Endothelial cell of umbilical vein (primary cell): ENCODE measurements around the gene CCN2. TPM values are rescaled to one million over a fixed set of nuclear protein-coding genes. Genes with fewer than 3 reads are reported as not detected.

Source experiments
- BruUV-seq: library from RNA; stranded (reverse); fragments of 400-500 nt; replicated peaks from 2 replicates; lab custom pipeline; 2021; lab: Mats Ljungman, UMichigan
- CTCF ChIA-PET: fragments of 300-600, 350-600 bp; sonication (Branson Sonifier 250); formaldehyde crosslinking; loops from one replicate; lab custom pipeline; 2021; ENCODE audit warnings: antibody characterized with exemption, inconsistent platforms; lab: Charles Lee
- POLR2A ChIA-PET: fragments of 300-600, 350-600 bp; sonication (Branson Sonifier 250); formaldehyde crosslinking; loops from one replicate; lab custom pipeline; 2021; ENCODE audit warnings: antibody characterized with exemption, inconsistent platforms; lab: Charles Lee
- DNase-seq: peaks from one replicate; pipeline ENCODE4 v3.0.0-alpha.2; 2011; ENCODE audit warnings: low read depth, low spot score
- FAIRE-seq: peaks from 2 replicates; lab custom pipeline; 2011; peaks lifted over from hg19 to GRCh38; lab: Jason Lieb, UNC
- H2AFZ ChIP-seq: 2 replicates; pipeline ENCODE4 v1.6.0; 2012; ENCODE audit warnings: low read depth, low read length, control low read depth, inconsistent platforms
- H3K27ac ChIP-seq: 2 replicates; pipeline ENCODE4 v1.5.1; 2011; ENCODE audit warnings: low read depth, mild to moderate bottlenecking, control low read depth, low read length, moderate library complexity; ENCODE audit not compliant: insufficient read depth
- H3K27me3 ChIP-seq, 2 experiments: 2 replicates each; pipeline versions ENCODE4 v1.6.0 to v1.6.1; 2011; ENCODE audit warnings: low read length in 2 of 2, mixed read lengths in 1 of 2; ENCODE audit not compliant: control insufficient read depth in 2 of 2, insufficient read depth in 2 of 2
- H3K36me3 ChIP-seq, 2 experiments: 2 replicates in 1 of 2; 3 replicates in 1 of 2; pipeline ENCODE4 v1.5.1; 2011; ENCODE audit warnings: low read length in 2 of 2, mild to moderate bottlenecking in 1 of 2, moderate library complexity in 1 of 2; ENCODE audit not compliant: control insufficient read depth in 2 of 2, insufficient read depth in 2 of 2; ENCODE audit errors: extremely low read depth in 1 of 2
- H3K4me1 ChIP-seq: 3 replicates; pipeline ENCODE4 v1.5.1; 2011; ENCODE audit warnings: mild to moderate bottlenecking, low read length; ENCODE audit not compliant: control insufficient read depth, insufficient read depth; ENCODE audit errors: extremely low read depth
- H3K4me2 ChIP-seq: 2 replicates; pipeline ENCODE4 v1.6.1; 2011; ENCODE audit warnings: low read length, control low read depth, mixed read lengths; ENCODE audit not compliant: insufficient read depth
- H3K4me3 ChIP-seq, 3 experiments: fragments of 200-600 bp in 1 of 3; sonication (generic), shearing (Covaris generic) in 1 of 3; replicated peaks in 1 of 3; 2 replicates each; pipeline ENCODE4 v1.5.1; 2011 to 2016; ENCODE audit warnings: control low read depth in 3 of 3, low read length in 3 of 3, mild to moderate bottlenecking in 2 of 3, inconsistent platforms in 1 of 3, low read depth in 1 of 3, moderate library complexity in 1 of 3; ENCODE audit not compliant: insufficient read depth in 1 of 3
- H3K79me2 ChIP-seq: 2 replicates; pipeline ENCODE4 v1.6.0; 2012; ENCODE audit warnings: low read length, inconsistent platforms; ENCODE audit not compliant: control insufficient read depth, insufficient read depth
- H3K9ac ChIP-seq: replicated peaks from 2 replicates; pipeline ENCODE3; 2011; ENCODE audit warnings: low read length, control low read depth; ENCODE audit not compliant: insufficient read depth; ENCODE audit errors: extremely low read depth
- H3K9me1 ChIP-seq: replicated peaks from 3 replicates; pipeline ENCODE4 v1.6.0; 2011; ENCODE audit warnings: mild to moderate bottlenecking, low read length; ENCODE audit not compliant: control insufficient read depth, insufficient read depth; ENCODE audit errors: extremely low read depth
- H3K9me3 ChIP-seq: replicated peaks from 2 replicates; pipeline ENCODE4 v1.5.1; 2012; ENCODE audit warnings: low read length, inconsistent platforms; ENCODE audit not compliant: control insufficient read depth, insufficient read depth
- H4K20me1 ChIP-seq: replicated peaks from 2 replicates; pipeline ENCODE3; 2011; ENCODE audit warnings: mild to moderate bottlenecking, low read length; ENCODE audit not compliant: control insufficient read depth, insufficient read depth; ENCODE audit errors: extremely low read depth
- EZH2 ChIP-seq: IDR thresholded peaks from 2 replicates; pipeline ENCODE4 v1.6.1; 2012; ENCODE audit warnings: borderline replicate concordance, low read depth, mild to moderate bottlenecking, moderate library complexity, low read length, inconsistent platforms; ENCODE audit not compliant: severe bottlenecking
- FOS ChIP-seq: IDR thresholded peaks from 2 replicates; pipeline ENCODE4 v1.6.1; 2011; ENCODE audit warnings: mild to moderate bottlenecking, low read length, moderate library complexity, borderline replicate concordance; ENCODE audit not compliant: insufficient read depth
- GATA2 ChIP-seq: IDR thresholded peaks from 2 replicates; pipeline ENCODE4 v1.7.0; 2011; ENCODE audit warnings: low read depth, mild to moderate bottlenecking, moderate library complexity, mixed read lengths, low read length; ENCODE audit not compliant: insufficient read length, insufficient read depth
- JUN ChIP-seq: IDR thresholded peaks from 2 replicates; pipeline ENCODE4 v1.6.1; 2011; ENCODE audit warnings: borderline replicate concordance, low read depth; ENCODE audit not compliant: insufficient read length, insufficient read depth
- MYC ChIP-seq: IDR thresholded peaks from one replicate; pipeline ENCODE4 v1.6.1; 2011; ENCODE audit warnings: mild to moderate bottlenecking, low read depth, low read length
- POLR2A ChIP-seq: IDR thresholded peaks from 2 replicates; pipeline ENCODE4 v1.6.1; 2012; ENCODE audit warnings: low read depth, mild to moderate bottlenecking, control low read depth, low read length
- POLR2AphosphoS5 ChIP-seq: IDR thresholded peaks from 2 replicates; pipeline ENCODE4 v1.6.1; 2012; ENCODE audit warnings: low read depth, mild to moderate bottlenecking, control low read depth, low read length, moderate library complexity; ENCODE audit not compliant: insufficient read depth
- dilution Hi-C: fragments of 300-500 bp; cut with MboI; formaldehyde crosslinking; loops from one replicate; pipeline ENCODE4 v1.15.0; 2019; ENCODE audit warnings: low sequenced_read_pairs; ENCODE audit not compliant: extremely low pct_ligation_motif_present
- intact Hi-C: fragments of 100-400 bp; cut with micrococcal nuclease; formaldehyde crosslinking; loops from one replicate; pipeline ENCODE4 v1.10.0; 2022
- polyA plus RNA-seq, 4 experiments: library from polyadenylated mRNA; depleted of rRNA in 3 of 4; stranded (reverse) in 3 of 4; unstranded in 1 of 4; fragments of >200 nt; gene quantifications; 2 replicates each; pipeline versions ENCODE4 v1.2.1 to v1.2.3, GENCODE V29; 2011 to 2012; ENCODE audit warnings: missing spikeins in 1 of 4
- total RNA-seq: library from RNA; stranded (reverse); gene quantifications from 2 replicates; pipeline ENCODE4 v1.2.3, GENCODE V29; 2021
- TF ChIP-seq, protein P1 (sequence below), 2 donors: IDR thresholded peaks; 1 replicate in 1 of 2; 2 replicates in 1 of 2; pipeline ENCODE4 v1.5.1; 2011; ENCODE audit warnings: low read length in 2 of 2, mild to moderate bottlenecking in 2 of 2, moderate library complexity in 2 of 2, control low read depth in 1 of 2, inconsistent platforms in 1 of 2, low read depth in 1 of 2; ENCODE audit not compliant: insufficient read depth in 1 of 2; ENCODE audit errors: extremely low read depth in 1 of 2
- TF ChIP-seq, protein P2 (sequence below): IDR thresholded peaks from 2 replicates; pipeline ENCODE4 v1.6.1; 2011; ENCODE audit not compliant: insufficient read depth, insufficient read length

Gene CCN2
- total and polyA plus RNA-seq, 2 donors (not counting 3 experiments of a cell fraction or from before 2014, with no cell fraction given), result 1,926 to 2,488 TPM

- no peak overlapping the region for H3K4me3 ChIP-seq
- intact Hi-C loops, result no loop called here
- peaks cover 10 to 11% of the 10 kb centered on the region in 2 experiments for H3K36me3 ChIP-seq
- FAIRE-seq (no peak), DNase-seq (no peak)
- no peak overlapping the region for H3K9ac ChIP-seq
- POLR2A ChIA-PET, result interaction anchor here (0.9 to 7.3 kb wide), 5 partner anchors 10 to 222 kb away, joined by 3 to 200 read pairs (median 135); no protein-coding TSS in a partner anchor
- H3K4me1 ChIP-seq, result no peaks in the 10 kb centered on the region
- TF ChIP-seq POLR2AphosphoS5, result no peak
- no peak for TF ChIP-seq EZH2
- TF ChIP-seq, protein P1, sequence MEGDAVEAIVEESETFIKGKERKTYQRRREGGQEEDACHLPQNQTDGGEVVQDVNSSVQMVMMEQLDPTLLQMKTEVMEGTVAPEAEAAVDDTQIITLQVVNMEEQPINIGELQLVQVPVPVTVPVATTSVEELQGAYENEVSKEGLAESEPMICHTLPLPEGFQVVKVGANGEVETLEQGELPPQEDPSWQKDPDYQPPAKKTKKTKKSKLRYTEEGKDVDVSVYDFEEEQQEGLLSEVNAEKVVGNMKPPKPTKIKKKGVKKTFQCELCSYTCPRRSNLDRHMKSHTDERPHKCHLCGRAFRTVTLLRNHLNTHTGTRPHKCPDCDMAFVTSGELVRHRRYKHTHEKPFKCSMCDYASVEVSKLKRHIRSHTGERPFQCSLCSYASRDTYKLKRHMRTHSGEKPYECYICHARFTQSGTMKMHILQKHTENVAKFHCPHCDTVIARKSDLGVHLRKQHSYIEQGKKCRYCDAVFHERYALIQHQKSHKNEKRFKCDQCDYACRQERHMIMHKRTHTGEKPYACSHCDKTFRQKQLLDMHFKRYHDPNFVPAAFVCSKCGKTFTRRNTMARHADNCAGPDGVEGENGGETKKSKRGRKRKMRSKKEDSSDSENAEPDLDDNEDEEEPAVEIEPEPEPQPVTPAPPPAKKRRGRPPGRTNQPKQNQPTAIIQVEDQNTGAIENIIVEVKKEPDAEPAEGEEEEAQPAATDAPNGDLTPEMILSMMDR (IDR thresholded peaks at IDR 0.05; ENCODE audit: extremely low read depth in 1 of 2, insufficient read depth in 1 of 2, low read depth in 1 of 2, low read length in 2 of 2), result no peak
- TF ChIP-seq FOS, result no peak
- no peak for TF ChIP-seq GATA2
- no peak for TF ChIP-seq POLR2A
- TF ChIP-seq MYC, result no peak
- no peak for TF ChIP-seq JUN
- TF ChIP-seq, protein P2, sequence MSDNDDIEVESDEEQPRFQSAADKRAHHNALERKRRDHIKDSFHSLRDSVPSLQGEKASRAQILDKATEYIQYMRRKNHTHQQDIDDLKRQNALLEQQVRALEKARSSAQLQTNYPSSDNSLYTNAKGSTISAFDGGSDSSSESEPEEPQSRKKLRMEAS, result no peak
- no peaks in the 10 kb centered on the region for H3K9me1 ChIP-seq
- no peaks in the 10 kb centered on the region for H4K20me1 ChIP-seq
- no peak overlapping the region for H3K27ac ChIP-seq
- dilution Hi-C loops, result no loop called here
- H3K9me3 ChIP-seq, result no peaks in the 10 kb centered on the region
- H3K27me3 ChIP-seq, result no peaks in the 10 kb centered on the region
- no peak overlapping the region for H3K4me2 ChIP-seq
- CTCF ChIA-PET, result interaction anchor here (0.9 to 7.2 kb wide), 4 partner anchors 11 to 272 kb away, joined by 3 to 74 read pairs (median 10); no protein-coding TSS in a partner anchor
- no peak overlapping the region for H2AFZ ChIP-seq
- BruUV-seq, result no TSS peak
- peaks cover 25% of the 10 kb centered on the region for H3K79me2 ChIP-seq
Measured at GRCh38 chr6:131945971-131946370, 5.2 kb downstream of the CCN2 start.
